ENCODE measurements around the gene TMEM218. TPM values are rescaled to one million over a fixed set of nuclear protein-coding genes. Genes with fewer than 3 reads are reported as not detected.

TMEM218 gene
- total and polyA plus RNA-seq, 10 of the 15 experiments (the other 5 are each of a cell fraction or from before 2014, with no cell fraction given): 11.2 to 50.3 (median 28.8) TPM

GRCh38 chr11:125070699-125071254 is 40.6 kb downstream of the TMEM218 start:
- ChIA-PET CTCF (interaction anchor here (1.1 to 6.6 kb wide), 6 partner anchors 7 to 72 kb away, joined by 3 to 46 read pairs (median 6); partner anchors contain the start of genes SLC37A2 and TMEM218), SMC1A (ENCODE audit: uncharacterized antibody, unreplicated experiment) (interaction anchor here (0.9 to 4.4 kb wide), 7 partner anchors 9 to 287 kb away, joined by 3 to 57 read pairs (median 5); partner anchors contain the start of gene TMEM218), POLR2A (interaction anchor here (0.8 to 4.1 kb wide), 7 partner anchors 7 to 522 kb away, joined by 3 to 55 read pairs (median 7); partner anchors contain the start of genes CCDC15, SLC37A2, STT3A and TMEM218), RAD21 (ENCODE audit: unreplicated experiment) (interaction anchor here (0.8 to 5.9 kb wide), 5 partner anchors 7 to 287 kb away, joined by 3 to 87 read pairs (median 5); partner anchors contain the start of genes CCDC15, SLC37A2 and TMEM218)
- Histone ChIP-seq H3K9me3 (replicated peaks; ENCODE audit: control insufficient read depth, insufficient read depth, low read length) (no peaks in the 10 kb centered on the region), H3K36me3 (ENCODE audit: control insufficient read depth in 2 of 2, insufficient read depth in 2 of 2, low read length in 1 of 2) (no peaks in the 10 kb centered on the region), H4K20me1 (ENCODE audit: control insufficient read depth, insufficient read depth) (no peaks in the 10 kb centered on the region), H3K4me2 (ENCODE audit: control insufficient read depth, insufficient read depth) (peak overlapping the region; percentile 20; the same call in 1 of the 2 replicates), H3K27me3 (replicated peaks in 1 of 2; ENCODE audit: control insufficient read depth in 2 of 2, insufficient read depth in 2 of 2, low read length in 1 of 2) (no peaks in the 10 kb centered on the region), H3K4me1 (ENCODE audit: control insufficient read depth, insufficient read depth, low read length) (peaks cover 43% of the 10 kb centered on the region), H3K4me3 (no peak overlapping the region), H3K9ac (ENCODE audit: control insufficient read depth, insufficient read depth, low read length) (no peak overlapping the region), H3K27ac (ENCODE audit: control insufficient read depth, insufficient read depth) (peak overlapping the region; percentile 48), H3K79me2 (ENCODE audit: control insufficient read depth, insufficient read depth, low read length) (no peaks in the 10 kb centered on the region), H2AFZ (ENCODE audit: control insufficient read depth, low read depth, low read length) (peak overlapping the region; percentile 46)
- DNase-seq (ENCODE audit: low read depth, low spot score) (peak; percentile 56), FAIRE-seq (peak; percentile 78), ATAC-seq (peak; percentile 74)
- in situ Hi-C loops (cut with MboI) (no loop called here), intact Hi-C loops (cut with micrococcal nuclease; ENCODE audit: unreplicated experiment) (no loop called here)
- BruUV-seq (replicated peaks): no TSS peak
- 17% methylated on average over 7 of the region's 7 CpGs for WGBS (ENCODE audit: insufficient coverage, insufficient replicate concordance, low lambda C conversion rate, missing lambda C conversion rate)
- TF ChIP-seq ELK1 (IDR thresholded peaks at IDR 0.05; ENCODE audit: low read depth, low read length): 0 out of 2 replicates have a peak, but pooled peaks have one; percentile 9
- TF ChIP-seq CTCF (IDR thresholded peaks at IDR 0.05 in 2 of 3, conservative IDR thresholded peaks at IDR 0.05 in 1 of 3; ENCODE audit: control insufficient read depth in 2 of 3, extremely low read depth in 1 of 3, insufficient read depth in 1 of 3, low read depth in 3 of 3, low read length in 3 of 3): no peak
- no peak for TF ChIP-seq MTA3 (IDR thresholded peaks at IDR 0.05; ENCODE audit: borderline replicate concordance, low read length)
- TF ChIP-seq ZNF687 (IDR thresholded peaks at IDR 0.05): peak; percentile 99
- TF ChIP-seq JUNB (IDR thresholded peaks at IDR 0.05): no peak
- TF ChIP-seq TCF12 (IDR thresholded peaks at IDR 0.05; ENCODE audit: low read depth, low read length): no peak
- TF ChIP-seq RELB (IDR thresholded peaks at IDR 0.05; ENCODE audit: low read depth): peak; percentile 33; the same call in 1 of the 2 replicates
- no peak for TF ChIP-seq IRF3 (IDR thresholded peaks at IDR 0.05)
- peak; percentile 56; the same call in 1 of the 2 replicates for TF ChIP-seq SPI1 (IDR thresholded peaks at IDR 0.05; ENCODE audit: borderline replicate concordance, insufficient read depth, low read depth, low read length)
- TF ChIP-seq KLF5 (IDR thresholded peaks at IDR 0.05; ENCODE audit: partially characterized antibody): no peak
- peak; percentile 60; the same call in 1 of the 2 replicates for TF ChIP-seq GATAD2B (conservative IDR thresholded peaks at IDR 0.05; ENCODE audit: low read depth)
- TF ChIP-seq RCOR1 (conservative IDR thresholded peaks at IDR 0.05; ENCODE audit: low read depth, low read length): no peak
